BE2C (cell line): ENCODE results near the gene NELL1.

Experiments used
- DNase-seq: peaks from one replicate; pipeline ENCODE4 v3.0.0-alpha.2; 2020
- H3K27me3 ChIP-seq: fragments of 250-450 bp; sonication (Bioruptor Pico); 2 replicates; pipeline ENCODE4 v1.5.1; 2020; ENCODE audit warnings: mild to moderate bottlenecking
- H3K36me3 ChIP-seq: fragments of 250-450 bp; sonication (Bioruptor Pico); 2 replicates; pipeline ENCODE4 v1.5.1; 2020; ENCODE audit warnings: mild to moderate bottlenecking
- H3K4me1 ChIP-seq: fragments of 250-450 bp; sonication (Bioruptor Pico); 2 replicates; pipeline ENCODE4 v1.5.1; 2020
- H3K4me3 ChIP-seq: 2 replicates; pipeline ENCODE4 v1.5.1; 2011; ENCODE audit warnings: low read depth, low read length
- H3K9me3 ChIP-seq: fragments of 250-450 bp; sonication (Bioruptor Pico); 2 replicates; pipeline ENCODE4 v1.5.1; 2020
- CTCF ChIP-seq: IDR thresholded peaks from 2 replicates; pipeline ENCODE4 v1.5.1; 2012; ENCODE audit warnings: mild to moderate bottlenecking, low read depth, low read length

Gene NELL1

GRCh38 chr11:21040630-21041029 lies 371.2 kb downstream of the NELL1 start:
- Histone ChIP-seq H3K9me3 (no peaks in the 10 kb centered on the region), H3K4me1 (no peaks in the 10 kb centered on the region), H3K4me3 (no peak overlapping the region), H3K36me3 (no peaks in the 10 kb centered on the region), H3K27me3 (no peaks in the 10 kb centered on the region)
- TF ChIP-seq CTCF = no peak
- DNase-seq = no peak

- Histone ChIP-seq H3K9me3 (no peaks in the 10 kb centered on the region), H3K4me3 (no peak overlapping the region), H3K4me1 (no peaks in the 10 kb centered on the region), H3K36me3 (no peaks in the 10 kb centered on the region), H3K27me3 (no peaks in the 10 kb centered on the region)
- no peak for DNase-seq
- TF ChIP-seq CTCF = no peak
Observed at GRCh38 chr11:21048626-21049025, 379.2 kb downstream of the NELL1 start.

- Histone ChIP-seq H3K4me3 (no peak overlapping the region), H3K4me1 (no peaks in the 10 kb centered on the region), H3K9me3 (no peaks in the 10 kb centered on the region), H3K36me3 (no peaks in the 10 kb centered on the region), H3K27me3 (no peaks in the 10 kb centered on the region)
- TF ChIP-seq CTCF = no peak
- DNase-seq = no peak
Observed at GRCh38 chr11:21053466-21053865, 384.1 kb downstream of the NELL1 start.

GRCh38 chr11:21056644-21057043 lies 387.3 kb downstream of the NELL1 start:
- Histone ChIP-seq H3K36me3 (no peaks in the 10 kb centered on the region), H3K9me3 (no peaks in the 10 kb centered on the region), H3K4me1 (no peaks in the 10 kb centered on the region), H3K27me3 (no peaks in the 10 kb centered on the region), H3K4me3 (no peak overlapping the region)
- TF ChIP-seq CTCF = no peak
- no peak for DNase-seq

GRCh38 chr11:21059879-21060278 lies 390.5 kb downstream of the NELL1 start:
- H3K36me3 ChIP-seq = no peaks in the 10 kb centered on the region
- no peak for DNase-seq
- TF ChIP-seq CTCF = no peak
- no peaks in the 10 kb centered on the region for H3K9me3 ChIP-seq
- H3K4me1 ChIP-seq = no peaks in the 10 kb centered on the region
- H3K27me3 ChIP-seq = no peaks in the 10 kb centered on the region
- no peak overlapping the region for H3K4me3 ChIP-seq

GRCh38 chr11:21066030-21066429 lies 396.6 kb downstream of the NELL1 start:
- TF ChIP-seq CTCF = no peak
- Histone ChIP-seq H3K36me3 (no peaks in the 10 kb centered on the region), H3K9me3 (no peaks in the 10 kb centered on the region), H3K4me3 (no peak overlapping the region), H3K4me1 (no peaks in the 10 kb centered on the region), H3K27me3 (no peaks in the 10 kb centered on the region)
- no peak for DNase-seq
